Measurements from ENCODE around the gene SLCO2A1. TPM values are rescaled to one million over a fixed set of nuclear protein-coding genes. Genes with fewer than 3 reads are reported as not detected.
A peak's percentile ranks its signal among the peaks of the same experiment; 100 is the strongest.

SLCO2A1 gene
- total RNA-seq, 1 donor from 2014 or later: 234 TPM

DNA sequence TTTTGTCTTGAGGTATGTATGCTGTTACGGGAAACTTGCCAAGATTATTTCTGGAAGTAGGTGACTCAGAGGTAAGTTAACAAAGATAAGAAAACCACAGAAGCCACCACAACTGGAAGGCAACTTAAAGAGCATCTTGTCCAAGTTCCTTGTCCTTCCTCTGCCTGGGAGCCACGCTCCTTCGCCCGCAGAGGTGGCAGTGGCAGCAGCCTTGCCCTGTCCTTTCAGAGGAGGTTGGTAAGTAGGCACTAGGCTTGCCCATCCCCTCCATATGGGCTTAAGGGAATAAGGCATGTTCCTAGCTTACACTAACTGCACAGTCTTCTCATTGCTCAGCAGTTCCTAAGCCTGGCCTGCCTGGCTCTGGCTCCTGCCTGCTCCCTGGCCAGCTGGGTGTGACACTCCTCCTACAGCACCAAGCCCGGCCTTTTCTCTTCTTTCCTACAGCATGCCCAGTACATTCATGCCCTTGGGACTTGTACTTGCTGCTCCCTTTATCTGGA, 86.0 kb downstream of the SLCO2A1 start:
- H3K27ac ChIP-seq: peak overlapping the region; percentile 67
- no peaks in the 10 kb centered on the region for H3K9me3 ChIP-seq
- DNase-seq: peak; percentile 64
- peak; percentile 47 for ATAC-seq
- H3K36me3 ChIP-seq: no peaks in the 10 kb centered on the region
- TF ChIP-seq, protein P1, sequence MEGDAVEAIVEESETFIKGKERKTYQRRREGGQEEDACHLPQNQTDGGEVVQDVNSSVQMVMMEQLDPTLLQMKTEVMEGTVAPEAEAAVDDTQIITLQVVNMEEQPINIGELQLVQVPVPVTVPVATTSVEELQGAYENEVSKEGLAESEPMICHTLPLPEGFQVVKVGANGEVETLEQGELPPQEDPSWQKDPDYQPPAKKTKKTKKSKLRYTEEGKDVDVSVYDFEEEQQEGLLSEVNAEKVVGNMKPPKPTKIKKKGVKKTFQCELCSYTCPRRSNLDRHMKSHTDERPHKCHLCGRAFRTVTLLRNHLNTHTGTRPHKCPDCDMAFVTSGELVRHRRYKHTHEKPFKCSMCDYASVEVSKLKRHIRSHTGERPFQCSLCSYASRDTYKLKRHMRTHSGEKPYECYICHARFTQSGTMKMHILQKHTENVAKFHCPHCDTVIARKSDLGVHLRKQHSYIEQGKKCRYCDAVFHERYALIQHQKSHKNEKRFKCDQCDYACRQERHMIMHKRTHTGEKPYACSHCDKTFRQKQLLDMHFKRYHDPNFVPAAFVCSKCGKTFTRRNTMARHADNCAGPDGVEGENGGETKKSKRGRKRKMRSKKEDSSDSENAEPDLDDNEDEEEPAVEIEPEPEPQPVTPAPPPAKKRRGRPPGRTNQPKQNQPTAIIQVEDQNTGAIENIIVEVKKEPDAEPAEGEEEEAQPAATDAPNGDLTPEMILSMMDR (IDR thresholded peaks at IDR 0.05): no peak
- H3K4me3 ChIP-seq: no peak overlapping the region
- H3K4me1 ChIP-seq: peaks cover 29% of the 10 kb centered on the region
- intact Hi-C loops (cut with DNase I): no loop called here
- H3K27me3 ChIP-seq: no peaks in the 10 kb centered on the region

DNA sequence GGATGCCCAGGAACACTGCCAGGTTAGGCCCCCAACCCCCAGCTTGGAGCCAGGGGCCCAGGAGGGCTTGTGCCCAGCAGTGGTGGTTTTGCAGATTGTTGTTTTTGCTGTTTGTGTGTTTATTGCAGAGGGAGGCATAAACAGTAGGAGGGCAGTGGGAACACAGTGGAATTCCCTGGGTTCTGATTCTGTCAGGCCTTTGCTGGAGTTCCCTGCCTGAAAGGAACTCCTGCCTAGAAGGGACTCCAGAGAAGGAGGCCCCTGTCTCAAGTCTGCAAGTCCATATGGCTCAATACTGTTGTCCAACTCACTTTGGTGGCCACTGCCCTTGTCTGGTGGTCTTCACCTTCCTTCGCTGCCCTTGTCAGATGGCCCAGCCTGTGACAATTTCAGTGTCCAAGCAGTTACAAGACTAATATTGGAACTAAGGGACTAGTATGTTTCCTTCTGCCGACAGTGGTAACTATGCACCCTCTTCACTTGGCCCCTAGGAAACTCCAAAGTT, 86.6 kb downstream of the SLCO2A1 start:
- Histone ChIP-seq H3K36me3 (no peaks in the 10 kb centered on the region), H3K27me3 (no peaks in the 10 kb centered on the region), H3K4me1 (peaks cover 29% of the 10 kb centered on the region), H3K9me3 (no peaks in the 10 kb centered on the region), H3K27ac (peak overlapping the region; percentile 26), H3K4me3 (no peak overlapping the region)
- ATAC-seq (no peak), DNase-seq (no peak)
- intact Hi-C loops (cut with DNase I): no loop called here
- TF ChIP-seq, protein P1 (IDR thresholded peaks at IDR 0.05): no peak

DNA sequence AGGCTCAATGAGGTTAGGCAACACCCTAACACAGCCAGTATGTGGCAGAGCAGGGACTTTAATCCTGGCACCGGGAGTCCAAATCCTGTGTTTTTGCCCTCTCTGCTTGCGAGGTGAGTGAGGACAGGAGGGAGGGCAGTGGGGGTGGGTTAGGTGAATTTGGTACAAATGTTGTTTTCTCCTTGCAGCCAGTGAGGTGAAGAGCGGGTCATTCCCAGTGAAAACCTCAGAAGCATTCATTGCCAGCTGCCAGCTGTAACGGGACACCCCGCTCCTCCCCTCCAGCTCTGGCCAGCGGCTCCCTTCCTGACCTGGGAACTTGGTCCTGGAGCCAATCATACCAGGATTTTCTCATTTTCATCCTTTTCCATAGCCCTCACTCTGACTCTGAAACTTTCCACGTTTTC, 88.3 kb downstream of the SLCO2A1 start:
- DNase-seq (no peak), ATAC-seq (no peak)
- Histone ChIP-seq H3K27ac (no peak overlapping the region), H3K4me1 (peaks cover 26% of the 10 kb centered on the region), H3K4me3 (no peak overlapping the region), H3K27me3 (no peaks in the 10 kb centered on the region), H3K36me3 (no peaks in the 10 kb centered on the region), H3K9me3 (no peaks in the 10 kb centered on the region)
- TF ChIP-seq, protein P1 (IDR thresholded peaks at IDR 0.05): no peak
- intact Hi-C loops (cut with DNase I): no loop called here

DNA sequence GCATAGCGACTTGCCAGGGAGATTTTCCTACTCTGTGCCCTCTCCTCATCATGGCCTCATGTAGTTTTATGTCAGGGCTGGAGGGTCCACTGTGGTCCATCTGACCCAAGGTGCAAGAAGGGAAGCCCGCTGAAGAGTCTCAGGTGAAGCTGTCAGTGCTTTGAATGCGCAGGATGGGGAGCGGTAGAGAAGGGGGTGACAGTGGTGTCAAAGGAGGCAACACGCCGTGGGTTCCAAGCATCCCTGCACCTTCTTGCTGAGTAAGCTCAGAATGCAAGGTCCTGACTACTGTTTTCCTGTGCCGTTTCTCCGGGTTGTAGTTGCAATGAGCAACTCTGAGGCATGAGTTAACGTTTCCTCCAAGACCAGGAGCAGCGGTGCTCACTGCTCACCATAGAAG, 89.2 kb downstream of the SLCO2A1 start:
- Histone ChIP-seq H3K9me3 (no peaks in the 10 kb centered on the region), H3K4me1 (peaks cover 21% of the 10 kb centered on the region), H3K27ac (no peak overlapping the region), H3K4me3 (no peak overlapping the region), H3K36me3 (no peaks in the 10 kb centered on the region), H3K27me3 (no peaks in the 10 kb centered on the region)
- DNase-seq (no peak), ATAC-seq (no peak)
- TF ChIP-seq, protein P1 (IDR thresholded peaks at IDR 0.05): no peak
- intact Hi-C loops (cut with DNase I): no loop called here

DNA sequence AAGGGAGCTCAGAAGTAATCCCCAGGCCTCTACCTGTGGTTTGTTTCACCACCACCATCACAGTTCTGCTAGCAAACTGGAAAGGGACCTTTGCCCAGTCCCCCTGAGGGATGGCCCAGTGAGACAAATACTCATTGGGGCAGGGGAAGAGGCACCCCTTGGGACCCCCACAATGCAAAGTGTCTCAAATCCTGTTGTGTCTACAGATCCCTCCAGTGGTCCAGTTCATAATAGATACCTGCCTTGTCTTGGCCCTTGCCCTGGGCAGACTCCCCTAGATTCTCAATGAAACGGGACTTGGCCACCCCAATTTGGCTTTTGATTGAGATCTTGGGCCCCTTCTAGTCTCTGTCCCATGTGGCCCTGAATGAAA, 90.3 kb downstream of the SLCO2A1 start:
- H3K27ac ChIP-seq: no peak overlapping the region

More for the DNA sequence above, 90.3 kb downstream of the SLCO2A1 start:
- ATAC-seq (no peak), DNase-seq (no peak)
- TF ChIP-seq, protein P1 (IDR thresholded peaks at IDR 0.05): no peak
- Histone ChIP-seq H3K9me3 (no peaks in the 10 kb centered on the region), H3K4me1 (peaks cover 17% of the 10 kb centered on the region), H3K4me3 (no peak overlapping the region), H3K36me3 (no peaks in the 10 kb centered on the region), H3K27me3 (no peaks in the 10 kb centered on the region)
- intact Hi-C loops (cut with DNase I): loop anchor here (10.0 kb wide), 1 partner anchor 275 kb away; no protein-coding TSS in a partner anchor

All from upper lobe of right lung (tissue), 1 donor.